BLaER1 treated with 17β-estradiol and CSF1 and Interleukin-3, amounts not matched to agents 10 nM and 100 nM (cell line): ENCODE data around the gene PLA2G15.

Experiments used
- H3K27ac ChIP-seq, 11 experiments: shearing (Covaris generic); formaldehyde crosslinking; 2 replicates each; pipeline ENCODE4 v1.8.1; 2022
- H3K27me3 ChIP-seq, 11 experiments: shearing (Covaris generic); formaldehyde crosslinking; 2 replicates each; pipeline ENCODE4 v1.8.1; 2022
- H3K36me3 ChIP-seq, 11 experiments: shearing (Covaris generic); formaldehyde crosslinking; 2 replicates each; pipeline ENCODE4 v1.8.1; 2022
- H3K4me1 ChIP-seq, 10 experiments: shearing (Covaris generic); formaldehyde crosslinking; 2 replicates each; pipeline ENCODE4 v1.8.1; 2022
- H3K4me2 ChIP-seq, 11 experiments: shearing (Covaris generic); formaldehyde crosslinking; 2 replicates each; pipeline ENCODE4 v1.8.1; 2022
- H3K4me3 ChIP-seq, 10 experiments: shearing (Covaris generic); formaldehyde crosslinking; 2 replicates each; pipeline ENCODE4 v1.8.1; 2022
- H3K9ac ChIP-seq, 11 experiments: shearing (Covaris generic); formaldehyde crosslinking; 2 replicates each; pipeline ENCODE4 v1.8.1; 2022
- H3K9me3 ChIP-seq, 11 experiments: shearing (Covaris generic); formaldehyde crosslinking; replicated peaks in 1 of 11; 2 replicates each; pipeline ENCODE4 v1.8.1; 2022
- H4K20me1 ChIP-seq, 11 experiments: shearing (Covaris generic); formaldehyde crosslinking; 2 replicates each; pipeline ENCODE4 v1.8.1; 2022
- Cebpa-rat ChIP-seq, 11 experiments: shearing (Covaris generic); IDR thresholded peaks; 2 replicates each; pipeline ENCODE4 v1.8.1; 2022

PLA2G15 gene

GRCh38 chr16:68229431-68230175 is 15.6 kb upstream of the PLA2G15 start:
- Histone ChIP-seq H3K36me3 (peaks cover 31 to 71% (median 50%) of the 10 kb centered on the region in 11 experiments), H3K4me1 (peaks cover 39 to 55% (median 47%) of the 10 kb centered on the region in 10 experiments), H4K20me1 (peaks cover 20 to 78% (median 29%) of the 10 kb centered on the region in 11 experiments; a peak in 17 of 22 replicates), H3K9ac (0 out of 22 replicates have a peak overlapping the region, but pooled peaks of 1 of the 11 experiments have one; percentile 14), H3K27me3 (no peaks in the 10 kb centered on the region), H3K27ac (peak overlapping the region in 3 of 11 experiments; percentile 3 to 76 (median 25); a peak in 1 of 22 replicates), H3K4me2 (no peak overlapping the region), H3K4me3 (no peak overlapping the region), H3K9me3 (no peaks in the 10 kb centered on the region)
- TF ChIP-seq Cebpa-rat (IDR thresholded peaks at IDR 0.05), result no peak

- no peaks in the 10 kb centered on the region for H3K27me3 ChIP-seq
- H3K9ac ChIP-seq, result 0 out of 22 replicates have a peak overlapping the region, but pooled peaks of 1 of the 11 experiments have one; percentile 14
- no peak overlapping the region for H3K4me3 ChIP-seq
- H3K27ac ChIP-seq, result peak overlapping the region in 2 of 11 experiments; percentile 25 to 76; a peak in 1 of 22 replicates
- TF ChIP-seq Cebpa-rat (IDR thresholded peaks at IDR 0.05), result no peak
- H3K4me2 ChIP-seq, result no peak overlapping the region
- peaks cover 31 to 66% (median 50%) of the 10 kb centered on the region in 11 experiments for H3K36me3 ChIP-seq
- no peaks in the 10 kb centered on the region for H3K9me3 ChIP-seq
- peaks cover 20 to 79% (median 29%) of the 10 kb centered on the region in 11 experiments; a peak in 17 of 22 replicates for H4K20me1 ChIP-seq
- peaks cover 45 to 61% (median 53%) of the 10 kb centered on the region in 10 experiments for H3K4me1 ChIP-seq
These were observed 15.0 kb upstream of the PLA2G15 start for GRCh38 chr16:68230176-68230571.

GRCh38 chr16:68230956-68231355 is 14.2 kb upstream of the PLA2G15 start:
- Histone ChIP-seq H3K27ac (peak overlapping the region in 1 of 11 experiments; percentile 76; a peak in 2 of 22 replicates), H4K20me1 (peaks cover 20 to 78% (median 29%) of the 10 kb centered on the region in 11 experiments; a peak in 17 of 22 replicates), H3K4me2 (no peak overlapping the region), H3K9me3 (peaks cover 0 to 8% (median 4%) of the 10 kb centered on the region in 11 experiments; a peak in 13 of 22 replicates), H3K4me1 (peaks cover 46 to 64% (median 53%) of the 10 kb centered on the region in 10 experiments), H3K27me3 (no peaks in the 10 kb centered on the region), H3K4me3 (no peak overlapping the region), H3K36me3 (peaks cover 26 to 61% (median 48%) of the 10 kb centered on the region in 11 experiments), H3K9ac (peak overlapping the region in 1 of 11 experiments; percentile 26; a peak in 1 of 22 replicates)
- TF ChIP-seq Cebpa-rat (IDR thresholded peaks at IDR 0.05), result no peak

- no peak overlapping the region for H3K4me2 ChIP-seq
- H4K20me1 ChIP-seq, result peaks cover 20 to 72% (median 29%) of the 10 kb centered on the region in 11 experiments; a peak in 17 of 22 replicates
- TF ChIP-seq Cebpa-rat (IDR thresholded peaks at IDR 0.05), result no peak
- H3K4me1 ChIP-seq, result peaks cover 42 to 64% (median 50%) of the 10 kb centered on the region in 10 experiments
- H3K9ac ChIP-seq, result no peak overlapping the region
- peaks cover 20 to 55% (median 42%) of the 10 kb centered on the region in 11 experiments for H3K36me3 ChIP-seq
- H3K27me3 ChIP-seq, result no peaks in the 10 kb centered on the region
- no peak overlapping the region for H3K4me3 ChIP-seq
- H3K27ac ChIP-seq, result peak overlapping the region in 1 of 11 experiments; percentile 76; a peak in 2 of 22 replicates
- peaks cover 0 to 13% (median 7%) of the 10 kb centered on the region in 11 experiments; a peak in 13 of 22 replicates for H3K9me3 ChIP-seq
These were observed 13.6 kb upstream of the PLA2G15 start for GRCh38 chr16:68231384-68232136.

GRCh38 chr16:68232335-68232734 is 12.8 kb upstream of the PLA2G15 start:
- Histone ChIP-seq H3K27me3 (no peaks in the 10 kb centered on the region), H3K9me3 (peaks cover 0 to 16% (median 7%) of the 10 kb centered on the region in 11 experiments; a peak in 13 of 22 replicates), H3K4me1 (peaks cover 43 to 64% (median 49%) of the 10 kb centered on the region in 10 experiments), H3K27ac (peak overlapping the region in 2 of 11 experiments; percentile 72 to 76; a peak in 2 of 22 replicates), H3K36me3 (peaks cover 19 to 49% (median 36%) of the 10 kb centered on the region in 11 experiments; a peak in 21 of 22 replicates), H3K4me3 (no peak overlapping the region), H3K4me2 (peak overlapping the region in 1 of 11 experiments; percentile 87; a peak in 1 of 22 replicates), H4K20me1 (peaks cover 15 to 71% (median 28%) of the 10 kb centered on the region in 11 experiments; a peak in 17 of 22 replicates), H3K9ac (no peak overlapping the region)
- TF ChIP-seq Cebpa-rat (IDR thresholded peaks at IDR 0.05), result no peak

GRCh38 chr16:68233085-68233834 is 11.9 kb upstream of the PLA2G15 start:
- Histone ChIP-seq H3K9ac (peak overlapping the region in 8 of 11 experiments; percentile 1 to 40 (median 20); a peak in 8 of 22 replicates), H3K9me3 (peaks cover 0 to 16% (median 7%) of the 10 kb centered on the region in 11 experiments; a peak in 13 of 22 replicates), H3K36me3 (peaks cover 11 to 40% (median 28%) of the 10 kb centered on the region in 11 experiments; a peak in 21 of 22 replicates), H3K4me1 (peaks cover 41 to 60% (median 46%) of the 10 kb centered on the region in 10 experiments), H3K27me3 (no peaks in the 10 kb centered on the region), H3K27ac (peak overlapping the region in 8 of 11 experiments; percentile 17 to 76 (median 56); a peak in 14 of 22 replicates), H3K4me2 (peak overlapping the region; percentile 66 to 93 (median 85)), H3K4me3 (no peak overlapping the region), H4K20me1 (peaks cover 6 to 62% (median 20%) of the 10 kb centered on the region in 11 experiments; a peak in 16 of 22 replicates)
- no peak for TF ChIP-seq Cebpa-rat (IDR thresholded peaks at IDR 0.05)

- Histone ChIP-seq H3K36me3 (peaks cover 11 to 36% (median 24%) of the 10 kb centered on the region in 11 experiments; a peak in 21 of 22 replicates), H3K4me2 (peak overlapping the region; percentile 66 to 93 (median 85)), H3K4me3 (no peak overlapping the region), H3K9ac (peak overlapping the region in 10 of 11 experiments; percentile 1 to 40 (median 20); a peak in 10 of 22 replicates), H4K20me1 (peaks cover 6 to 56% (median 17%) of the 10 kb centered on the region in 11 experiments; a peak in 16 of 22 replicates), H3K27ac (peak overlapping the region in 8 of 11 experiments; percentile 17 to 76 (median 56); a peak in 15 of 22 replicates), H3K4me1 (peaks cover 36 to 60% (median 46%) of the 10 kb centered on the region in 10 experiments), H3K9me3 (peaks cover 0 to 16% (median 7%) of the 10 kb centered on the region in 11 experiments; a peak in 13 of 22 replicates), H3K27me3 (no peaks in the 10 kb centered on the region)
- peak in 3 of 11 experiments; percentile 19 to 58 (median 31); a peak in 4 of 22 replicates for TF ChIP-seq Cebpa-rat (IDR thresholded peaks at IDR 0.05)
These were observed 11.4 kb upstream of the PLA2G15 start for GRCh38 chr16:68233835-68234187.
